ENCODE data around the gene PAPPA2. TPM values are rescaled to one million over a fixed set of nuclear protein-coding genes. Genes with fewer than 3 reads are reported as not detected.

PAPPA2 gene
- total and polyA plus RNA-seq, 9 donors, result 0.01 to 0.69 (median 0.32) TPM; not detected in 4

DNA sequence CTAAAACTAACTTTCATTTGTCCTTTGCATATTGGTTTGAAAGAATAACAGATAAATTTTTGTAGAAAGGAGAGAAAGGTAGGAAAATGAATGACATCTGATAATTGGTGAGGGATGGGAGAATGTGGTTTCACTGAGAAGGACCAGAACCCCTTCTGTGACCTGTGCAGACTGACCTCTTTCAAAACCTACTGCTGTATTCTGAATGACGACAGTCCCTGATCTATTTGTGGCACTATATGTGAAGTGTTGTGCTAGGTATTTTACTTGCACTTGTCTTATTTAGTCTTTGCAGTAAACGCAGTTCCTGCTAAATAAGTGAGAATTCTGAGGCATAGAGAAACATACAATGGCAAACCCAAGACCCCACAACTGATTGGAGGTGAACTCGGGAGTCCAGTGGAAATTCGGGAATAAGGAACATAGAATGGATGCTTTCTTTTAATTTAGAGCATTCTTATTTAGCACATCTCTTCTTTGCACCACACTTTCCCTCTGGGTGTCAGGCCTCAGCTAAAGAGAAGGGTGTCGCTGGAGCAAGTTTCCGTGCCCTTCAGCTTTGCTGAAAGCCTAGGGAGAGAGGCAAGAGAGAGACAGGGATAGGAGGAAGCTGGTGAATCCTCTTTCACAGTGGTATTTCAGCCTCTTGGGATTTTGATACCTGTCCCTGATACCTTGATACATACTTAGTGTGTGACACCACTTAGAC, 230.2 kb downstream of the PAPPA2 start:
- Histone ChIP-seq H3K4me3 (no peak overlapping the region), H3K27me3 (no peaks in the 10 kb centered on the region), H3K36me3 (no peaks in the 10 kb centered on the region), H3K4me1 (ENCODE audit: insufficient read depth) (no peaks in the 10 kb centered on the region), H3K27ac (no peak overlapping the region), H3K9me3 (no peaks in the 10 kb centered on the region)
- WGBS, 3 donors, result 80 to 88% (median 86%) methylated on average over 6 of the region's 6 CpGs
- TF ChIP-seq, protein P1, sequence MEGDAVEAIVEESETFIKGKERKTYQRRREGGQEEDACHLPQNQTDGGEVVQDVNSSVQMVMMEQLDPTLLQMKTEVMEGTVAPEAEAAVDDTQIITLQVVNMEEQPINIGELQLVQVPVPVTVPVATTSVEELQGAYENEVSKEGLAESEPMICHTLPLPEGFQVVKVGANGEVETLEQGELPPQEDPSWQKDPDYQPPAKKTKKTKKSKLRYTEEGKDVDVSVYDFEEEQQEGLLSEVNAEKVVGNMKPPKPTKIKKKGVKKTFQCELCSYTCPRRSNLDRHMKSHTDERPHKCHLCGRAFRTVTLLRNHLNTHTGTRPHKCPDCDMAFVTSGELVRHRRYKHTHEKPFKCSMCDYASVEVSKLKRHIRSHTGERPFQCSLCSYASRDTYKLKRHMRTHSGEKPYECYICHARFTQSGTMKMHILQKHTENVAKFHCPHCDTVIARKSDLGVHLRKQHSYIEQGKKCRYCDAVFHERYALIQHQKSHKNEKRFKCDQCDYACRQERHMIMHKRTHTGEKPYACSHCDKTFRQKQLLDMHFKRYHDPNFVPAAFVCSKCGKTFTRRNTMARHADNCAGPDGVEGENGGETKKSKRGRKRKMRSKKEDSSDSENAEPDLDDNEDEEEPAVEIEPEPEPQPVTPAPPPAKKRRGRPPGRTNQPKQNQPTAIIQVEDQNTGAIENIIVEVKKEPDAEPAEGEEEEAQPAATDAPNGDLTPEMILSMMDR (IDR thresholded peaks at IDR 0.05), result no peak
- TF ChIP-seq POLR2A (IDR thresholded peaks at IDR 0.05), result no peak
- no peak for TF ChIP-seq EP300 (IDR thresholded peaks at IDR 0.05)
- intact Hi-C loops (cut with DNase I), result loop anchor here in 1 of 4 donors (5.0 kb wide), 1 partner anchor 131 kb away; no protein-coding TSS in a partner anchor
- DNase-seq, result no peak

- no peaks in the 10 kb centered on the region for H3K9me3 ChIP-seq
- H3K4me1 ChIP-seq (ENCODE audit: insufficient read depth), result no peaks in the 10 kb centered on the region
- no peak for DNase-seq
- intact Hi-C loops (cut with DNase I), result loop anchor here in 1 of 4 donors (5.0 kb wide), 1 partner anchor 132 kb away; no protein-coding TSS in a partner anchor
- H3K27me3 ChIP-seq, result no peaks in the 10 kb centered on the region
- H3K4me3 ChIP-seq, result no peak overlapping the region
- WGBS, 3 donors, result 20 to 36% (median 22%) methylated on average over 11 of the region's 11 CpGs
- no peak overlapping the region for H3K27ac ChIP-seq
- TF ChIP-seq POLR2A (IDR thresholded peaks at IDR 0.05) (no peak), EP300 (IDR thresholded peaks at IDR 0.05) (no peak)
- TF ChIP-seq, protein P1 (IDR thresholded peaks at IDR 0.05), result no peak
- no peaks in the 10 kb centered on the region for H3K36me3 ChIP-seq
Observed at GRCh38 chr1:176693697-176694329, 230.8 kb downstream of the PAPPA2 start.

DNA sequence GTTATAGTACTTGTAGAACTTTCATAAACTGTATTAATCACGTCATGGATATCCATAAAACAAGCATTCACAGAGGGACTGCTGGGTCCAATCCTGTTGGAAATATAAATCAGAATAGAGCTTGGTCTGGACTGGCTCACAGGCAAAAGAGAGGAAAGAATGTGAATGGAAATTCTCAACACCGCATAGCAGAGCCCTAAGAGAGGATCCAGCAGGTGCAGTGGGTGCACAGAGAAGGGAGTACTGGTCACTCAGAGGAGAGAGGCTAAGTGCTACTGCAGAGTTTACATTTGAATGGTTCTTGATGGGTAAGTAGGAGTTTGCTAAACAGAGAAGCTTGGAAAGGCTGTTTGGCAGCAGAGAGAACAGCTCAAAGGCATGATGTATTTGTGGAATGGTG, 231.7 kb downstream of the PAPPA2 start:
- WGBS, 3 donors, result 60 to 69% (median 64%) methylated on average over 2 of the region's 2 CpGs
- no peaks in the 10 kb centered on the region for H3K4me1 ChIP-seq (ENCODE audit: insufficient read depth)
- no peak for DNase-seq

DNA sequence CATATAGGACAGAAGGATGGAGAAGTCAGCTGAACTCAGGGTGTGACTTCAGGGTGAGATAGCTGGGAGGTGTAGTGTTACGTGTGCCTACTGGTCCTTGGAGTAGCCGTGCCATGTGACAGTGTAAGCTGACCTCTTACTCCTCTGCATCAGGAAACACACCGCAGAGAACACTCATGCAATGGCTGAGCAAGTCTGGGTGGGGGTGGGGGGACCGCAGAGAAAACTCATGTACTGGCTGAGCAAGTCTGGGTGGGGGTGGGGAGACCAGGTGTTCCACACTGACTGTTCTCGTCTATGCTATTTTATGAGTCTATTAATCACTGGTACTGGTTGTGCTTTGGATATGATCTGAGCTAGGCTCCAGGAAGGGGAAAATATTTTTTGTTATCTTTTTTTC, 233.1 kb downstream of the PAPPA2 start:
- Histone ChIP-seq H3K27me3 (no peaks in the 10 kb centered on the region), H3K4me1 (ENCODE audit: insufficient read depth) (no peaks in the 10 kb centered on the region), H3K27ac (no peak overlapping the region), H3K9me3 (no peaks in the 10 kb centered on the region), H3K36me3 (no peaks in the 10 kb centered on the region), H3K4me3 (no peak overlapping the region)
- intact Hi-C loops (cut with DNase I), result no loop called here
- TF ChIP-seq EP300 (IDR thresholded peaks at IDR 0.05), result no peak
- TF ChIP-seq, protein P1 (IDR thresholded peaks at IDR 0.05), result no peak
- TF ChIP-seq POLR2A (IDR thresholded peaks at IDR 0.05), result no peak
- WGBS, 3 donors, result 28 to 38% (median 37%) methylated on average over 5 of the region's 5 CpGs
- no peak for DNase-seq

More for the DNA sequence above, 231.7 kb downstream of the PAPPA2 start:
- Histone ChIP-seq H3K4me3 (no peak overlapping the region), H3K36me3 (no peaks in the 10 kb centered on the region), H3K9me3 (no peaks in the 10 kb centered on the region), H3K27me3 (no peaks in the 10 kb centered on the region), H3K27ac (no peak overlapping the region)
- intact Hi-C loops (cut with DNase I), result loop anchor here in 1 of 4 donors (5.0 kb wide), 1 partner anchor 132 kb away; no protein-coding TSS in a partner anchor
- TF ChIP-seq POLR2A (IDR thresholded peaks at IDR 0.05) (no peak), EP300 (IDR thresholded peaks at IDR 0.05) (no peak)
- TF ChIP-seq, protein P1 (IDR thresholded peaks at IDR 0.05), result no peak
